Heart right ventricle (tissue), 16 donors: ENCODE measurements around the gene PTPRD. TPM values are rescaled to one million over a fixed set of nuclear protein-coding genes. Genes with fewer than 3 reads are reported as not detected.

ENCODE experiments used
- ATAC-seq, 8 donors: fragments of 200-7000 bp; cut with Tn5 transposase; one replicate each; pipeline ENCODE4 v1.9.1; 2020; ENCODE audit warnings: mild to moderate bottlenecking in 8 of 8, moderate library complexity in 8 of 8, moderate number of reproducible peaks in 1 of 8
- DNase-seq, 2 donors: peaks; one replicate each; pipeline ENCODE4 v3.0.0-alpha.2; 2020
- H3K27ac ChIP-seq, 10 donors: fragments of 200-600 bp; sonication (generic) in 2 of 10; one replicate each; pipeline versions ENCODE4 v1.5.0 to v1.8.0; 2020 to 2022; ENCODE audit warnings: mild to moderate bottlenecking in 3 of 10
- H3K27me3 ChIP-seq, 7 donors: fragments of 200-600 bp; one replicate each; pipeline ENCODE4 v1.8.0; 2021 to 2022; ENCODE audit warnings: mild to moderate bottlenecking in 2 of 7
- H3K36me3 ChIP-seq, 9 donors: fragments of 200-600 bp; sonication (generic) in 1 of 9; one replicate each; pipeline versions ENCODE4 v1.5.0 to v1.8.0; 2020 to 2022; ENCODE audit warnings: mild to moderate bottlenecking in 2 of 9
- H3K4me1 ChIP-seq, 9 donors: fragments of 200-600 bp; sonication (generic) in 1 of 9; one replicate each; pipeline versions ENCODE4 v1.5.0 to v1.8.0; 2020 to 2022; ENCODE audit warnings: mild to moderate bottlenecking in 4 of 9
- H3K4me3 ChIP-seq, 10 donors: fragments of 200-600 bp; sonication (generic) in 2 of 10; one replicate each; pipeline versions ENCODE4 v1.5.0 to v1.8.0; 2020 to 2022; ENCODE audit warnings: mild to moderate bottlenecking in 7 of 10, moderate library complexity in 2 of 10
- H3K9me3 ChIP-seq, 11 donors: fragments of 200-600 bp in 10 of 11; sonication (generic) in 2 of 11; one replicate each; pipeline versions ENCODE4 v1.5.0 to v1.8.0; 2013 to 2022; ENCODE audit warnings: mild to moderate bottlenecking in 2 of 11, control low read depth in 1 of 11, moderate library complexity in 1 of 11
- CTCF ChIP-seq, 9 donors: fragments of 200-600 bp; sonication (generic) in 2 of 9; IDR thresholded peaks; one replicate each; pipeline versions ENCODE4 v1.5.0 to v1.8.0; 2021 to 2022; ENCODE audit warnings: antibody characterized with exemption in 9 of 9, mild to moderate bottlenecking in 5 of 9, moderate library complexity in 1 of 9
- WGBS, 2 donors: extraction: QIAGEN DNeasy Blood & Tissue Kit; methylation state at CpG; one replicate each; pipeline ENCODE4 v1.1.7; 2013; ENCODE audit warnings: inconsistent platforms in 1 of 2; 5-methylcytosine and 5-hydroxymethylcytosine counted together
- intact Hi-C, 10 donors: fragments of 100-400 bp; cut with DNase I; formaldehyde crosslinking; loops; one replicate each; pipeline versions ENCODE4 v1.11.1 to v1.14.2; 2022
- polyA plus RNA-seq, 2 donors: library from polyadenylated mRNA; stranded (reverse); fragments of 200-250 nt; gene quantifications; one replicate each; pipeline ENCODE4 v1.2.3, GENCODE V29; 2013
- total RNA-seq, 10 donors: library from RNA; stranded (reverse); fragmentation: NEBNext Ultra II Directional in 3 of 10; extraction: Animal tissue kit (Norgen Biotek cat#: 25700) in 3 of 10; gene quantifications; one replicate each; pipeline versions ENCODE4 v1.2.1 to v1.2.4, GENCODE V29; 2021 to 2023
- donor health status: Arrhythmogenic right ventricular cardiomyopathy.
- donor health status: ischemic (EF 13 %, LVEDD 7.1; RV severe dilation, severe dysfunction).
- donor health status: healthy with polysubstance abuse.
- donor health status: DM: no; HTN: yes; CAD: no.
- donor health status: DM: no; HTN: no; CAD: no.
- donor health status: ischemic (EF 25% LVEDD 6.9; RV normal size, moderate dysfunction).
- donor health status: ischemic (EF 25% LVEDD 5.7; RV mildly dilated, moderate dysfunction).
- donor health status: healthy.
- donor health status: DM: yes; HTN: yes; CAD: no.
- donor health status: Ischemic cardiomyopathy.
- donor health status: ischemic (EF 35%, LVEDD 5.7; RV mildly dilated, moderate dysfunction).
- donor health status: nonischemic (EF 11% LVEDD 7.7; RV severe dilation, severe dysfunction).
- donor health status: DM: yes; HTN: yes; CAD: no.
- donor health status: PGD.
- donor health status: ischemic (EF 29% LVEDD 5.4; RV normal size, mild dysfunction).
- donor health status: nonischemic (EF 23%, LVEDD 6.1; RV moderate dilation, normal function).

Gene PTPRD
- total and polyA plus RNA-seq, 12 donors, result 1.4 to 25.2 (median 13.0) TPM

GRCh38 chr9:8760000-8760767 lies 1852.6 kb downstream of the PTPRD start:
- TF ChIP-seq CTCF (IDR thresholded peaks at IDR 0.05), result no peak
- no peak for DNase-seq
- no peak for ATAC-seq
- Histone ChIP-seq H3K9me3 (peaks cover 0 to 30% (median 0%) of the 10 kb centered on the region in 11 donors), H3K36me3 (no peaks in the 10 kb centered on the region), H3K4me3 (no peak overlapping the region), H3K4me1 (no peaks in the 10 kb centered on the region), H3K27ac (no peak overlapping the region), H3K27me3 (no peaks in the 10 kb centered on the region)
- intact Hi-C loops, result no loop called here
- WGBS, 2 donors, result 89 to 90% methylated on average over 8 of the region's 8 CpGs

- no peak for ATAC-seq
- Histone ChIP-seq H3K4me3 (no peak overlapping the region), H3K27ac (no peak overlapping the region), H3K9me3 (peaks cover 0 to 37% (median 0%) of the 10 kb centered on the region in 11 donors), H3K27me3 (no peaks in the 10 kb centered on the region), H3K4me1 (no peaks in the 10 kb centered on the region), H3K36me3 (no peaks in the 10 kb centered on the region)
- intact Hi-C loops, result no loop called here
- no peak for DNase-seq
- no peak for TF ChIP-seq CTCF (IDR thresholded peaks at IDR 0.05)
- 49 to 60% methylated on average over 2 of the region's 2 CpGs for WGBS, 2 donors
Observed at GRCh38 chr9:8757881-8758280, 1854.9 kb downstream of the PTPRD start.

GRCh38 chr9:8754751-8755150 lies 1858.1 kb downstream of the PTPRD start:
- no peaks in the 10 kb centered on the region for H3K27me3 ChIP-seq
- ATAC-seq, result no peak
- intact Hi-C loops, result no loop called here
- no peak for DNase-seq
- H3K4me1 ChIP-seq, result peaks cover 0 to 11% (median 7%) of the 10 kb centered on the region in 9 donors
- H3K27ac ChIP-seq, result no peak overlapping the region
- peaks cover 0 to 29% (median 0%) of the 10 kb centered on the region in 11 donors for H3K9me3 ChIP-seq
- H3K4me3 ChIP-seq, result no peak overlapping the region
- H3K36me3 ChIP-seq, result no peaks in the 10 kb centered on the region
- TF ChIP-seq CTCF (IDR thresholded peaks at IDR 0.05), result no peak
- WGBS, 2 donors, result 83 to 85% methylated on average over 1 of the region's 1 CpG

- Histone ChIP-seq H3K4me1 (peaks cover 0 to 11% (median 7%) of the 10 kb centered on the region in 9 donors), H3K9me3 (peaks cover 0 to 8% (median 0%) of the 10 kb centered on the region in 11 donors), H3K27ac (no peak overlapping the region), H3K27me3 (no peaks in the 10 kb centered on the region), H3K4me3 (no peak overlapping the region), H3K36me3 (no peaks in the 10 kb centered on the region)
- TF ChIP-seq CTCF (IDR thresholded peaks at IDR 0.05), result no peak
- intact Hi-C loops, result no loop called here
- ATAC-seq (no peak), DNase-seq (no peak)
- 67 to 70% methylated on average over 1 of the region's 1 CpG for WGBS, 2 donors
Observed at GRCh38 chr9:8751406-8751930, 1861.3 kb downstream of the PTPRD start.
